Nephron (organoid): Measurements from ENCODE around the gene CREB3L4.
"Not testable (repeated sequence)": the region's sequence is repeated elsewhere in the genome, so short reads cannot be mapped to it uniquely, and the experiment has no call there.

Source experiments
- H3K27ac Mint-ChIP-seq, 3 experiments: 2 replicates each; pipeline ENCODE4 v1.8.0; 2020; ENCODE audit warnings: mixed read lengths in 3 of 3, mild to moderate bottlenecking in 2 of 3, moderate library complexity in 1 of 3
- H3K27me3 Mint-ChIP-seq: 2 replicates; pipeline ENCODE4 v1.8.0; 2021; ENCODE audit warnings: low read depth, mild to moderate bottlenecking, moderate library complexity, mixed read lengths
- H3K36me3 Mint-ChIP-seq: 2 replicates; pipeline ENCODE4 v1.8.0; 2020; ENCODE audit warnings: low read depth, mixed read lengths
- H3K4me1 Mint-ChIP-seq: 2 replicates; pipeline ENCODE4 v1.8.0; 2020; ENCODE audit warnings: mixed read lengths
- H3K4me3 Mint-ChIP-seq, 3 experiments: 2 replicates each; pipeline ENCODE4 v1.8.0; 2020; ENCODE audit warnings: mild to moderate bottlenecking in 3 of 3, mixed read lengths in 3 of 3, moderate library complexity in 2 of 3
- H3K9me3 Mint-ChIP-seq: 2 replicates; pipeline ENCODE4 v1.8.0; 2020; ENCODE audit warnings: mixed read lengths
- CTCF ChIP-seq, 3 experiments: fragments of 200-600 bp; sonication (generic); IDR thresholded peaks; one replicate each; pipeline ENCODE4 v1.5.0; 2021; ENCODE audit warnings: antibody characterized with exemption in 3 of 3; ENCODE audit not compliant: unreplicated experiment in 3 of 3

The CREB3L4 gene

GRCh38 chr1:153973071-153973470, 5.4 kb downstream of the CREB3L4 start:
- TF ChIP-seq CTCF (IDR thresholded peaks at IDR 0.05; ENCODE audit: unreplicated experiment in 3 of 3) = no peak
- Mint-ChIP-seq H3K4me3 (peak overlapping the region in 2 of 3 experiments; percentile 45), H3K4me1 (peaks cover 30% of the 10 kb centered on the region), H3K9me3 (no peaks in the 10 kb centered on the region), H3K36me3 (peaks cover 34% of the 10 kb centered on the region), H3K27ac (no peak overlapping the region), H3K27me3 (no peaks in the 10 kb centered on the region)

GRCh38 chr1:153973525-153973924, 5.8 kb downstream of the CREB3L4 start:
- H3K27ac Mint-ChIP-seq = no peak overlapping the region
- peak overlapping the region in 1 of 3 experiments; percentile 45 for H3K4me3 Mint-ChIP-seq
- no peaks in the 10 kb centered on the region for H3K27me3 Mint-ChIP-seq
- peaks cover 34% of the 10 kb centered on the region for H3K36me3 Mint-ChIP-seq
- no peak for TF ChIP-seq CTCF (IDR thresholded peaks at IDR 0.05; ENCODE audit: unreplicated experiment in 3 of 3)
- peaks cover 34% of the 10 kb centered on the region for H3K4me1 Mint-ChIP-seq
- no peaks in the 10 kb centered on the region for H3K9me3 Mint-ChIP-seq

GRCh38 chr1:153976819-153977249, 9.1 kb downstream of the CREB3L4 start:
- H3K27me3 Mint-ChIP-seq = no peaks in the 10 kb centered on the region
- peak overlapping the region; percentile 90 to 100 (median 99) for H3K4me3 Mint-ChIP-seq
- TF ChIP-seq CTCF (IDR thresholded peaks at IDR 0.05; ENCODE audit: unreplicated experiment in 3 of 3) = no peak
- peaks cover 51% of the 10 kb centered on the region for H3K36me3 Mint-ChIP-seq
- H3K4me1 Mint-ChIP-seq = peaks cover 30% of the 10 kb centered on the region
- H3K27ac Mint-ChIP-seq = peak overlapping the region; percentile 90 to 99 (median 97)
- no peaks in the 10 kb centered on the region for H3K9me3 Mint-ChIP-seq

- peaks cover 30% of the 10 kb centered on the region for H3K4me1 Mint-ChIP-seq
- TF ChIP-seq CTCF (IDR thresholded peaks at IDR 0.05; ENCODE audit: unreplicated experiment in 3 of 3) = no peak
- peaks cover 54% of the 10 kb centered on the region for H3K36me3 Mint-ChIP-seq
- no peaks in the 10 kb centered on the region for H3K27me3 Mint-ChIP-seq
- H3K4me3 Mint-ChIP-seq = peak within 1 kb of the TSS; percentile 90 to 100 (median 99)
- no peaks in the 10 kb centered on the region for H3K9me3 Mint-ChIP-seq
- H3K27ac Mint-ChIP-seq = peak within 1 kb of the TSS; percentile 97 to 99 (median 99)
These were observed 9.8 kb downstream of the CREB3L4 start, which contains the start of gene JTB for GRCh38 chr1:153977250-153978240. JTB (minus strand) TSS chr1:153977674; CDS start chr1:153977252, 422 bp downstream.

GRCh38 chr1:153978274-153978909, 10.7 kb downstream of the CREB3L4 start:
- Mint-ChIP-seq H3K36me3 (peaks cover 57% of the 10 kb centered on the region), H3K4me1 (peaks cover 30% of the 10 kb centered on the region), H3K9me3 (no peaks in the 10 kb centered on the region), H3K27ac (peak overlapping the region; percentile 97 to 99 (median 99)), H3K27me3 (no peaks in the 10 kb centered on the region), H3K4me3 (peak overlapping the region; percentile 90 to 100 (median 99))
- no peak for TF ChIP-seq CTCF (IDR thresholded peaks at IDR 0.05; ENCODE audit: unreplicated experiment in 3 of 3)

- Mint-ChIP-seq H3K4me1 (peaks cover 31% of the 10 kb centered on the region), H3K4me3 (peak overlapping the region; percentile 90 to 100 (median 99)), H3K27ac (peak overlapping the region; percentile 45 to 99 (median 97)), H3K36me3 (peaks cover 56% of the 10 kb centered on the region)
- H3K27me3 Mint-ChIP-seq, H3K9me3 Mint-ChIP-seq: not testable (repeated sequence)
These were observed 11.4 kb downstream of the CREB3L4 start for GRCh38 chr1:153979091-153979490.

GRCh38 chr1:153981735-153982134, 14.0 kb downstream of the CREB3L4 start:
- H3K4me1 Mint-ChIP-seq = peaks cover 34% of the 10 kb centered on the region
- H3K27ac Mint-ChIP-seq, H3K9me3 Mint-ChIP-seq, H3K27me3 Mint-ChIP-seq: not testable (repeated sequence)
- H3K4me3 Mint-ChIP-seq = peak overlapping the region in 1 of 3 experiments; percentile 12
- H3K36me3 Mint-ChIP-seq = peaks cover 36% of the 10 kb centered on the region
